ENCODE results near the gene RAPGEF4. TPM values are rescaled to one million over a fixed set of nuclear protein-coding genes. Genes with fewer than 3 reads are reported as not detected.

Gene RAPGEF4
- total and polyA plus RNA-seq, 2 of the 4 experiments (the other 2 are of a cell fraction), result 1.7 to 3.2 TPM

GRCh38 chr2:172843266-172843582 lies 107.6 kb downstream of the RAPGEF4 start:
- H3K4me1 ChIP-seq (ENCODE audit: control insufficient read depth, insufficient read depth, low read length), result no peaks in the 10 kb centered on the region
- CTCF ChIA-PET, result interaction anchor here (1.4 to 1.8 kb wide), 2 partner anchors 8 to 85 kb away, joined by 4 read pairs; no protein-coding TSS in a partner anchor

More at GRCh38 chr2:172843266-172843582, 107.6 kb downstream of the RAPGEF4 start:
- Histone ChIP-seq H3K9me1 (ENCODE audit: insufficient read depth, low read length) (no peaks in the 10 kb centered on the region), H3K27ac (ENCODE audit: insufficient read depth, low read length) (no peak overlapping the region), H3K18ac (ENCODE audit: low read depth, low read length) (no peak overlapping the region), H3K9ac (ENCODE audit: low read depth, low read length) (no peak overlapping the region), H3K4me3 (ENCODE audit: insufficient read depth, low read depth, low read length) (no peak overlapping the region), H3K79me1 (ENCODE audit: low read depth in 1 of 2, low read length in 2 of 2) (no peaks in the 10 kb centered on the region), H4K8ac (ENCODE audit: low read depth in 2 of 2, low read length in 2 of 2) (no peak overlapping the region), H3K4me2 (ENCODE audit: low read depth, low read length) (no peak overlapping the region), H4K5ac (ENCODE audit: low read depth, low read length) (no peak overlapping the region), H2BK15ac (ENCODE audit: low read depth, low read length) (no peak overlapping the region), H3K36me3 (ENCODE audit: control insufficient read depth, insufficient read depth, low read length) (no peaks in the 10 kb centered on the region), H3K4ac (ENCODE audit: low read depth, low read length) (no peak overlapping the region), H2BK120ac (ENCODE audit: low read depth, low read length) (no peak overlapping the region), H2BK20ac (ENCODE audit: low read depth, low read length) (no peak overlapping the region), H3K14ac (replicated peaks; ENCODE audit: low read depth, low read length) (no peak overlapping the region), H2AK9ac (replicated peaks; ENCODE audit: low read depth, low read length, poor library complexity) (no peak overlapping the region), H3K9me3 (ENCODE audit: control insufficient read depth, insufficient read depth, low read length) (no peaks in the 10 kb centered on the region), H3K27me3 (ENCODE audit: control insufficient read depth, insufficient read depth, low read length) (no peaks in the 10 kb centered on the region), H2AK5ac (ENCODE audit: low read depth, low read length) (no peak overlapping the region), H2AFZ (replicated peaks; ENCODE audit: low read length, poor library complexity) (no peak overlapping the region), H4K20me1 (ENCODE audit: insufficient read depth, low read length) (no peaks in the 10 kb centered on the region), H4K91ac (ENCODE audit: insufficient read depth, low read depth, low read length) (no peak overlapping the region), H3K56ac (ENCODE audit: extremely low read depth, insufficient read depth, low read length) (no peak overlapping the region), H2BK5ac (ENCODE audit: low read depth, low read length, poor library complexity, severe bottlenecking) (no peak overlapping the region), H3K23ac (ENCODE audit: low read depth, low read length) (no peak overlapping the region)
- POLR2A ChIA-PET (ENCODE audit: unreplicated experiment), result no interaction called here
- BruUV-seq (replicated peaks), result no TSS peak
- WGBS, 2 experiments (ENCODE audit: extremely low coverage in 2 of 2, insufficient read length in 1 of 2), result no CpG with 5 or more reads among the region's 1 CpG
- DNase-seq (no peak), ATAC-seq (ENCODE audit: low read depth) (no peak)
- dilution Hi-C loops (cut with HindIII; ENCODE audit: low sequenced_read_pairs, unreplicated experiment), result no loop called here
- intact Hi-C loops (cut with micrococcal nuclease), result no loop called here
- in situ Hi-C loops (cut with MboI; ENCODE audit: low sequenced_read_pairs), result no loop called here
- TF ChIP-seq MXI1 (IDR thresholded peaks at IDR 0.05; ENCODE audit: borderline replicate concordance, low read depth, low read length), result no peak

Measured in IMR-90 (cell line).